Mammary epithelial cell (primary cell): ENCODE measurements around the gene SRGAP2C.
"Not testable (repeated sequence)": the region's sequence is repeated elsewhere in the genome, so short reads cannot be mapped to it uniquely, and the experiment has no call there.

Experiments
- CTCF ChIP-seq, 2 donors: IDR thresholded peaks in 1 of 2; conservative IDR thresholded peaks in 1 of 2; 2 replicates each; pipeline ENCODE4 v1.5.1; 2011 to 2012; ENCODE audit warnings: inconsistent platforms in 2 of 2, low read length in 2 of 2, mild to moderate bottlenecking in 2 of 2, control low read depth in 1 of 2, low read depth in 1 of 2; ENCODE audit not compliant: insufficient read depth in 1 of 2; ENCODE audit errors: extremely low read depth in 1 of 2
- EZH2 ChIP-seq: IDR thresholded peaks from 2 replicates; pipeline ENCODE4 v1.6.1; 2012; ENCODE audit warnings: low read length, inconsistent platforms, borderline replicate concordance

GRCh38 chr1:121269973-121270372, 85.2 kb downstream of the SRGAP2C start:
- TF ChIP-seq CTCF (conservative IDR thresholded peaks at IDR 0.05 in 1 of 2, IDR thresholded peaks at IDR 0.05 in 1 of 2; ENCODE audit: extremely low read depth in 1 of 2, insufficient read depth in 1 of 2, low read depth in 1 of 2, low read length in 2 of 2); EZH2: not testable (repeated sequence)
